ENCODE results near the gene TRMT2A.

DNA sequence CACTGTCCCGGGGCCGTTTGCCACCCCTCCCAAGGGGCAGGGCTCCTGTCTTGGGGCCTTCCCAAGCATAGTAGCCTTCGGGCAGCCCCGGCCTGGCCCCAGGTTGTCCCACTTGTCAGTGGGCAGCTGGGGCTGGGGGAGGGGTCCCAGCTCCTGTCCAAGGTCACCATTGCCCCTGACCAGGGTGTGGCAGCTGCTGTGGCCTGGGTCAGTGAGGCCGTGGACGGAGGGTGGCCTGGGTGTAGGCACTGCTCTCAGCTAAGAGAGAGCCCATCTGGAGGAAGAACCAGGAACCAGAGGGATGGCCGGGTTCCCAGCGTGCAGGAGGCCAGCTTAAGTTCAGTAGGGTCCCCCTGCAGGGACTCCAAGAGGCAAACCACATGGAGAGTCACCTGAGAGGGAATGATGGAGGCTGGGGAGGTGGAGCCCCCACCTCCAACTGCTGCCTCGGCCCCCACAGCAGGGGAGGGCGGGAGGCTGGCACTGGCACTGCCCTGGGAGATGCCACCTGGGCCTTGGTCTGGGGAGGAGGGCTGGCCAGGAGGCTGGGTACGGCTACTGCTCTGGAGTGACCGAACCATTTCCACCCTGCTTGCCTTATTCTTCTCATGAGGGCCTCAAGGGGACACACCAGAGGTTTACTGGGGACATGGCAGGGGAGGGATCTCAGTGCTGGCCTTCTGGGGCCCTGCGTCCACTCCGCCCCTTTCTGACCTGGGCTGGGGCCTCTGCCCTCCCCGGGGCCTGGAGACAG is 40.6 kb upstream of the TRMT2A start:
- TF ChIP-seq EZH2phosphoT487 (IDR thresholded peaks at IDR 0.05; ENCODE audit: borderline replicate concordance, low read depth) (no peak), REST (IDR thresholded peaks at IDR 0.05; ENCODE audit: low read depth, low read length) (no peak), RFX5 (IDR thresholded peaks at IDR 0.05; ENCODE audit: low read length) (no peak)

All from SK-N-SH (cell line).